K562 (cell line): ENCODE data around the gene FKBP9. TPM values are rescaled to one million over a fixed set of nuclear protein-coding genes. Genes with fewer than 3 reads are reported as not detected.

ENCODE experiments used
- ATAC-seq: fragments of 200-7000 bp; cut with Tn5 transposase; 3 replicates; pipeline ENCODE4 v1.9.1; 2020; ENCODE audit warnings: moderate library complexity
- BruUV-seq: library from RNA; stranded (reverse); fragments of 400-500 nt; replicated peaks from 2 replicates; lab custom pipeline; 2021; lab: Mats Ljungman, UMichigan
- CTCF ChIA-PET: fragments of 300-600 bp; formaldehyde crosslinking; extraction: SDS; loops from one replicate; lab custom pipeline; 2021; ENCODE audit warnings: low intra/inter-chr PET ratio; lab: Yijun Ruan, JAX
- POLR2A ChIA-PET: fragments of 300-600, 350-650 bp; sonication (Branson Sonifier 250); formaldehyde crosslinking; extraction: SDS; loops from one replicate; lab custom pipeline; 2021; ENCODE audit warnings: antibody characterized with exemption, inconsistent platforms; lab: Yijun Ruan, JAX
- DNase-seq, 4 experiments: peaks; one replicate each; pipeline versions ENCODE4 v3.0.0 to v3.0.0-alpha.2; 2011 to 2018; ENCODE audit warnings: low spot score in 3 of 4, mixed read lengths in 3 of 4; ENCODE audit errors: extremely low read depth in 1 of 4
- FAIRE-seq: peaks from 2 replicates; lab custom pipeline; 2011; peaks lifted over from hg19 to GRCh38; lab: Jason Lieb, UNC
- H2AFZ ChIP-seq: 2 replicates; pipeline ENCODE4 v1.6.0; 2011; ENCODE audit warnings: low read depth, low read length, control low read depth, inconsistent platforms
- H3K27ac ChIP-seq: fragments of 200-600 bp; 3 replicates; pipeline ENCODE4 v1.8.0; 2011; ENCODE audit warnings: low read depth, mild to moderate bottlenecking, control low read depth, inconsistent platforms, low read length, moderate library complexity, mixed read lengths; ENCODE audit errors: extremely low read depth
- H3K27me3 ChIP-seq, 2 experiments: fragments of 300-600 bp in 1 of 2; 2 replicates in 1 of 2; 3 replicates in 1 of 2; pipeline versions ENCODE4 v1.6.0 to v1.8.0; 2011; ENCODE audit warnings: inconsistent platforms in 2 of 2, low read length in 2 of 2, mild to moderate bottlenecking in 1 of 2, mixed read lengths in 1 of 2, moderate library complexity in 1 of 2; ENCODE audit not compliant: control insufficient read depth in 2 of 2, insufficient read depth in 2 of 2
- H3K36me3 ChIP-seq: fragments of 300-600 bp; 3 replicates; pipeline ENCODE4 v1.8.0; 2011; ENCODE audit warnings: mild to moderate bottlenecking, low read length, inconsistent platforms; ENCODE audit not compliant: control insufficient read depth, insufficient read depth
- H3K4me1 ChIP-seq, 2 experiments: fragments of 200-600 bp in 1 of 2; replicated peaks in 1 of 2; 2 replicates in 1 of 2; 3 replicates in 1 of 2; pipeline versions ENCODE4 v1.5.1 to v1.8.0; 2011; ENCODE audit warnings: inconsistent platforms in 2 of 2, low read length in 2 of 2, mild to moderate bottlenecking in 1 of 2, mixed read lengths in 1 of 2, moderate library complexity in 1 of 2; ENCODE audit not compliant: control insufficient read depth in 2 of 2, insufficient read depth in 2 of 2
- H3K4me2 ChIP-seq: 2 replicates; pipeline ENCODE4 v1.6.1; 2011; ENCODE audit warnings: low read length, control low read depth, inconsistent platforms, mixed read lengths; ENCODE audit not compliant: insufficient read depth
- H3K4me3 ChIP-seq: fragments of 200-600 bp; sonication (generic), shearing (Covaris generic); 2 replicates; pipeline ENCODE4 v1.5.1; 2016; ENCODE audit warnings: control low read depth, inconsistent platforms
- H3K79me2 ChIP-seq: fragments of 200-600 bp; 3 replicates; pipeline ENCODE4 v1.8.0; 2011; ENCODE audit warnings: low read length, inconsistent platforms; ENCODE audit not compliant: control insufficient read depth, insufficient read depth
- H3K9ac ChIP-seq, 2 experiments: 2 replicates each; pipeline versions ENCODE4 v1.6.0 to v1.6.1; 2011; ENCODE audit warnings: low read depth in 2 of 2, low read length in 2 of 2, control low read depth in 1 of 2, inconsistent platforms in 1 of 2, mild to moderate bottlenecking in 1 of 2, mixed read lengths in 1 of 2; ENCODE audit not compliant: insufficient read depth in 1 of 2
- H3K9me1 ChIP-seq: one replicate; pipeline ENCODE4 v1.6.0; 2011; ENCODE audit warnings: inconsistent platforms, mild to moderate bottlenecking, low read length, moderate library complexity; ENCODE audit not compliant: control insufficient read depth, insufficient read depth
- H3K9me3 ChIP-seq: replicated peaks from 2 replicates; pipeline ENCODE4 v1.5.1; 2011; ENCODE audit warnings: low read depth, low read length, inconsistent platforms; ENCODE audit not compliant: control insufficient read depth, insufficient read depth
- H4K20me1 ChIP-seq: replicated peaks from 2 replicates; pipeline ENCODE4 v1.6.1; 2011; ENCODE audit warnings: low read length, inconsistent platforms, mixed read lengths; ENCODE audit not compliant: control insufficient read depth, insufficient read depth
- BCL6 ChIP-seq: fragments of 250-450 bp; sonication (Bioruptor Pico); IDR thresholded peaks from 2 replicates; pipeline ENCODE4 v1.4.0; 2020
- FUS ChIP-seq: fragments of 200-400 bp; formaldehyde crosslinking; optimal IDR thresholded peaks from 2 replicates; pipeline ENCODE3; 2017; ENCODE audit warnings: low read depth, low read length
- HSF4 ChIP-seq: fragments of 250-450 bp; sonication (Bioruptor Pico); IDR thresholded peaks from 2 replicates; pipeline ENCODE4 v2.1.2; 2022; ENCODE audit warnings: mild to moderate bottlenecking, moderate library complexity, borderline replicate concordance
- ILF3 ChIP-seq: fragments of 450-650 bp; IDR thresholded peaks from 2 replicates; pipeline ENCODE4 v1.6.1; 2018; ENCODE audit warnings: antibody characterized with exemption, mild to moderate bottlenecking, moderate library complexity, borderline replicate concordance
- PRDM10 ChIP-seq: fragments of 450-650 bp; IDR thresholded peaks from 2 replicates; pipeline ENCODE4 v1.6.1; 2018; ENCODE audit not compliant: partially characterized antibody
- RAD51 ChIP-seq: fragments of 450-650 bp; IDR thresholded peaks from 2 replicates; pipeline ENCODE4 v1.7.1; 2016; ENCODE audit warnings: low read depth, mild to moderate bottlenecking, borderline replicate concordance
- SUPT5H ChIP-seq: fragments of 450-650 bp; IDR thresholded peaks from 2 replicates; pipeline ENCODE4 v1.6.1; 2016
- ZFP36 ChIP-seq: fragments of 150-350 bp; IDR thresholded peaks from 2 replicates; pipeline ENCODE4 v1.6.1; 2018; ENCODE audit warnings: low read length, low read depth; ENCODE audit not compliant: partially characterized antibody
- ZNF174 ChIP-seq: fragments of 250-450 bp; sonication (Bioruptor Pico); IDR thresholded peaks from 2 replicates; pipeline ENCODE4 v1.4.0; 2020; ENCODE audit warnings: mild to moderate bottlenecking
- ZNF57 ChIP-seq: fragments of 450-650 bp; formaldehyde crosslinking; IDR thresholded peaks from 2 replicates; pipeline ENCODE4 v1.4.0; 2020; ENCODE audit warnings: mild to moderate bottlenecking, moderate library complexity
- WGBS: fragments of 100-300 bp; shearing (Covaris generic); methylation state at CpG from one replicate; pipeline ENCODE4 v1.1.6; 2016; ENCODE audit warnings: low coverage, mixed read lengths; ENCODE audit not compliant: insufficient coverage; ENCODE audit errors: missing lambda C conversion rate; 5-methylcytosine and 5-hydroxymethylcytosine counted together
- in situ Hi-C: fragments of 300-500 bp; cut with MboI; formaldehyde crosslinking; loops from 4 replicates; pipeline ENCODE4 v1.15.0; 2018; ENCODE audit warnings: inconsistent platforms, mixed read lengths
- intact Hi-C: fragments of 100-400 bp; cut with micrococcal nuclease; formaldehyde crosslinking; loops from 2 replicates; pipeline ENCODE4 v1.14.2; 2022
- polyA plus RNA-seq, 8 experiments: library from polyadenylated mRNA; depleted of rRNA in 4 of 8; stranded (reverse) in 5 of 8; unstranded in 3 of 8; fragments of >200 nt; fragmentation: Nextera tagmentation in 2 of 8; fragmentation: Illumina TruSeq in 1 of 8; extraction: Ambion mirVana in 2 of 8; extraction: Trizol in 1 of 8; gene quantifications; 2 replicates each; pipeline versions ENCODE4 v1.2.1 to v1.2.3, GENCODE V29; 2011 to 2014; ENCODE audit warnings: inconsistent platforms in 1 of 8, missing spikeins in 1 of 8
- total RNA-seq, 7 experiments: library from RNA; depleted of rRNA in 6 of 7; stranded (reverse); fragments of >200 nt in 6 of 7; fragmentation: Illumina TruSeq in 2 of 7; extraction: Trizol in 2 of 7; gene quantifications; 2 replicates each; pipeline versions ENCODE4 v1.2.1 to v1.2.3, GENCODE V29; 2011 to 2021; ENCODE audit warnings: low replicate concordance in 1 of 7
- TF ChIP-seq, protein P1 (sequence below), 3 experiments: fragments of 200-800 bp in 1 of 3; fragments of 250-450 bp in 1 of 3; fragments of 450-650 bp in 1 of 3; sonication (Bioruptor Pico) in 1 of 3; sonication (Bioruptor generic) in 1 of 3; formaldehyde crosslinking in 1 of 3; IDR thresholded peaks; 2 replicates each; pipeline versions ENCODE4 v1.6.1 to v1.8.0; 2016 to 2022; ENCODE audit warnings: mild to moderate bottlenecking in 2 of 3, missing genetic modification characterization in 2 of 3, missing compliant biosample characterization in 1 of 3, moderate library complexity in 1 of 3
- TF ChIP-seq, protein P2 (sequence below): sonication (generic); formaldehyde crosslinking; IDR thresholded peaks from 2 replicates; pipeline ENCODE4 v1.8.0; 2023; ENCODE audit warnings: mild to moderate bottlenecking, missing genetic modification reagents

Gene FKBP9
- total and polyA plus RNA-seq, 9 of the 15 experiments (the other 6 are each of a cell fraction or from before 2014, with no cell fraction given): 5.9 to 23.7 (median 15.8) TPM

DNA sequence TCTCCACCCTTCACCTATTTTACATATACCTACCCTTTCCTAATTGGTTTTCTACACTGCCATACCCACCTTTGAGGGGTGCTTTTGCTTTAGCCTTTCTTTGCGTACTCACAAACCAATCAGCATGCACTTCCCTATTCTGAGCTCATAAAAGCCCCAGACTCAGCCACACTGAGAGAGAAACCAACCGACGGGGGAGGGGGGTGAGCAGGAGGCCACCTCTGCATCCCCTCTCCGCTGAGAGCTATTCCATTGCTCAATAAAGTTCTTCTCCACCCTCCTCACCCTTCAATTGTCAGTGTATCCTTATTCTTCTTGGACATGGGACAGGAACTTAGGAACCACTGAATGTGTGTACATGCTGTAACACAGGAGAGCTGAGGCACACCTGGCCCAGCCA lies 9.0 kb upstream of the FKBP9 start:
- H3K9me1 ChIP-seq: no peaks in the 10 kb centered on the region
- H3K36me3 ChIP-seq: no peaks in the 10 kb centered on the region
- H4K20me1 ChIP-seq: no peaks in the 10 kb centered on the region
- intact Hi-C loops (no loop called here), in situ Hi-C loops (no loop called here)
- peaks cover 0 to under 1% of the 10 kb centered on the region in 2 experiments; a peak in 2 of 5 replicates for H3K4me1 ChIP-seq
- no peaks in the 10 kb centered on the region for H3K79me2 ChIP-seq
- FAIRE-seq (no peak), ATAC-seq (no peak; the same call in 2 of the 3 replicates), DNase-seq (no peak)
- ChIA-PET CTCF (no interaction called here), POLR2A (interaction anchor here (0.9 kb wide), 1 partner anchor 10 kb away, joined by 3 read pairs; no protein-coding TSS in a partner anchor)
- H3K4me2 ChIP-seq: no peak overlapping the region
- no peak overlapping the region for H3K9ac ChIP-seq
- H3K27me3 ChIP-seq: no peaks in the 10 kb centered on the region
- 32% methylated on average over 4 of the region's 4 CpGs for WGBS
- H3K9me3 ChIP-seq: peaks cover 15% of the 10 kb centered on the region
- no peak overlapping the region for H3K27ac ChIP-seq
- H3K4me3 ChIP-seq: no peak overlapping the region
- BruUV-seq: no TSS peak
- H2AFZ ChIP-seq: no peak overlapping the region
- TF ChIP-seq ZNF57 (CRISPR knock-in tag) (no peak), RAD51 (no peak), ILF3 (no peak), ZNF174 (no peak), HSF4 (no peak), PRDM10 (peak; percentile 18), BCL6 (CRISPR knock-in tag) (no peak), ZFP36 (peak; percentile 13), FUS (no peak), SUPT5H (no peak)
- TF ChIP-seq, protein P1, sequence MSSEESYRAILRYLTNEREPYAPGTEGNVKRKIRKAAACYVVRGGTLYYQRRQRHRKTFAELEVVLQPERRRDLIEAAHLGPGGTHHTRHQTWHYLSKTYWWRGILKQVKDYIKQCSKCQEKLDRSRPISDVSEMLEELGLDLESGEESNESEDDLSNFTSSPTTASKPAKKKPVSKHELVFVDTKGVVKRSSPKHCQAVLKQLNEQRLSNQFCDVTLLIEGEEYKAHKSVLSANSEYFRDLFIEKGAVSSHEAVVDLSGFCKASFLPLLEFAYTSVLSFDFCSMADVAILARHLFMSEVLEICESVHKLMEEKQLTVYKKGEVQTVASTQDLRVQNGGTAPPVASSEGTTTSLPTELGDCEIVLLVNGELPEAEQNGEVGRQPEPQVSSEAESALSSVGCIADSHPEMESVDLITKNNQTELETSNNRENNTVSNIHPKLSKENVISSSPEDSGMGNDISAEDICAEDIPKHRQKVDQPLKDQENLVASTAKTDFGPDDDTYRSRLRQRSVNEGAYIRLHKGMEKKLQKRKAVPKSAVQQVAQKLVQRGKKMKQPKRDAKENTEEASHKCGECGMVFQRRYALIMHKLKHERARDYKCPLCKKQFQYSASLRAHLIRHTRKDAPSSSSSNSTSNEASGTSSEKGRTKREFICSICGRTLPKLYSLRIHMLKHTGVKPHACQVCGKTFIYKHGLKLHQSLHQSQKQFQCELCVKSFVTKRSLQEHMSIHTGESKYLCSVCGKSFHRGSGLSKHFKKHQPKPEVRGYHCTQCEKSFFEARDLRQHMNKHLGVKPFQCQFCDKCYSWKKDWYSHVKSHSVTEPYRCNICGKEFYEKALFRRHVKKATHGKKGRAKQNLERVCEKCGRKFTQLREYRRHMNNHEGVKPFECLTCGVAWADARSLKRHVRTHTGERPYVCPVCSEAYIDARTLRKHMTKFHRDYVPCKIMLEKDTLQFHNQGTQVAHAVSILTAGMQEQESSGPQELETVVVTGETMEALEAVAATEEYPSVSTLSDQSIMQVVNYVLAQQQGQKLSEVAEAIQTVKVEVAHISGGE (CRISPR knock-in tag; IDR thresholded peaks at IDR 0.05): no peak
- TF ChIP-seq, protein P2, sequence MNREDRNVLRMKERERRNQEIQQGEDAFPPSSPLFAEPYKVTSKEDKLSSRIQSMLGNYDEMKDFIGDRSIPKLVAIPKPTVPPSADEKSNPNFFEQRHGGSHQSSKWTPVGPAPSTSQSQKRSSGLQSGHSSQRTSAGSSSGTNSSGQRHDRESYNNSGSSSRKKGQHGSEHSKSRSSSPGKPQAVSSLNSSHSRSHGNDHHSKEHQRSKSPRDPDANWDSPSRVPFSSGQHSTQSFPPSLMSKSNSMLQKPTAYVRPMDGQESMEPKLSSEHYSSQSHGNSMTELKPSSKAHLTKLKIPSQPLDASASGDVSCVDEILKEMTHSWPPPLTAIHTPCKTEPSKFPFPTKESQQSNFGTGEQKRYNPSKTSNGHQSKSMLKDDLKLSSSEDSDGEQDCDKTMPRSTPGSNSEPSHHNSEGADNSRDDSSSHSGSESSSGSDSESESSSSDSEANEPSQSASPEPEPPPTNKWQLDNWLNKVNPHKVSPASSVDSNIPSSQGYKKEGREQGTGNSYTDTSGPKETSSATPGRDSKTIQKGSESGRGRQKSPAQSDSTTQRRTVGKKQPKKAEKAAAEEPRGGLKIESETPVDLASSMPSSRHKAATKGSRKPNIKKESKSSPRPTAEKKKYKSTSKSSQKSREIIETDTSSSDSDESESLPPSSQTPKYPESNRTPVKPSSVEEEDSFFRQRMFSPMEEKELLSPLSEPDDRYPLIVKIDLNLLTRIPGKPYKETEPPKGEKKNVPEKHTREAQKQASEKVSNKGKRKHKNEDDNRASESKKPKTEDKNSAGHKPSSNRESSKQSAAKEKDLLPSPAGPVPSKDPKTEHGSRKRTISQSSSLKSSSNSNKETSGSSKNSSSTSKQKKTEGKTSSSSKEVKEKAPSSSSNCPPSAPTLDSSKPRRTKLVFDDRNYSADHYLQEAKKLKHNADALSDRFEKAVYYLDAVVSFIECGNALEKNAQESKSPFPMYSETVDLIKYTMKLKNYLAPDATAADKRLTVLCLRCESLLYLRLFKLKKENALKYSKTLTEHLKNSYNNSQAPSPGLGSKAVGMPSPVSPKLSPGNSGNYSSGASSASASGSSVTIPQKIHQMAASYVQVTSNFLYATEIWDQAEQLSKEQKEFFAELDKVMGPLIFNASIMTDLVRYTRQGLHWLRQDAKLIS (CRISPR knock-in tag): no peak
